ENCODE measurements around the gene IARS2.

GRCh38 chr1:220099826-220100225, 5.9 kb downstream of the IARS2 start:
- TF ChIP-seq, protein P1, sequence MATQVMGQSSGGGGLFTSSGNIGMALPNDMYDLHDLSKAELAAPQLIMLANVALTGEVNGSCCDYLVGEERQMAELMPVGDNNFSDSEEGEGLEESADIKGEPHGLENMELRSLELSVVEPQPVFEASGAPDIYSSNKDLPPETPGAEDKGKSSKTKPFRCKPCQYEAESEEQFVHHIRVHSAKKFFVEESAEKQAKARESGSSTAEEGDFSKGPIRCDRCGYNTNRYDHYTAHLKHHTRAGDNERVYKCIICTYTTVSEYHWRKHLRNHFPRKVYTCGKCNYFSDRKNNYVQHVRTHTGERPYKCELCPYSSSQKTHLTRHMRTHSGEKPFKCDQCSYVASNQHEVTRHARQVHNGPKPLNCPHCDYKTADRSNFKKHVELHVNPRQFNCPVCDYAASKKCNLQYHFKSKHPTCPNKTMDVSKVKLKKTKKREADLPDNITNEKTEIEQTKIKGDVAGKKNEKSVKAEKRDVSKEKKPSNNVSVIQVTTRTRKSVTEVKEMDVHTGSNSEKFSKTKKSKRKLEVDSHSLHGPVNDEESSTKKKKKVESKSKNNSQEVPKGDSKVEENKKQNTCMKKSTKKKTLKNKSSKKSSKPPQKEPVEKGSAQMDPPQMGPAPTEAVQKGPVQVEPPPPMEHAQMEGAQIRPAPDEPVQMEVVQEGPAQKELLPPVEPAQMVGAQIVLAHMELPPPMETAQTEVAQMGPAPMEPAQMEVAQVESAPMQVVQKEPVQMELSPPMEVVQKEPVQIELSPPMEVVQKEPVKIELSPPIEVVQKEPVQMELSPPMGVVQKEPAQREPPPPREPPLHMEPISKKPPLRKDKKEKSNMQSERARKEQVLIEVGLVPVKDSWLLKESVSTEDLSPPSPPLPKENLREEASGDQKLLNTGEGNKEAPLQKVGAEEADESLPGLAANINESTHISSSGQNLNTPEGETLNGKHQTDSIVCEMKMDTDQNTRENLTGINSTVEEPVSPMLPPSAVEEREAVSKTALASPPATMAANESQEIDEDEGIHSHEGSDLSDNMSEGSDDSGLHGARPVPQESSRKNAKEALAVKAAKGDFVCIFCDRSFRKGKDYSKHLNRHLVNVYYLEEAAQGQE (IDR thresholded peaks at IDR 0.05; ENCODE audit: insufficient read depth in 1 of 2, low read depth in 2 of 2, low read length in 2 of 2), result no peak
- TF ChIP-seq POLR2AphosphoS5 (IDR thresholded peaks at IDR 0.05; ENCODE audit: low read depth, low read length), result no peak
- TF ChIP-seq SIN3A (IDR thresholded peaks at IDR 0.05; ENCODE audit: borderline replicate concordance, insufficient read depth, low read length), result no peak
- TF ChIP-seq TAF1 (IDR thresholded peaks at IDR 0.05; ENCODE audit: borderline replicate concordance, insufficient read depth, low read length), result no peak
- no peak for TF ChIP-seq FOXP2 (optimal IDR thresholded peaks at IDR 0.05; ENCODE audit: borderline replicate concordance, extremely low read depth, extremely low read length, insufficient read depth)
